Activated T-cell treated with anti-CD3 and anti-CD28 coated beads for 24 hours (primary cell): ENCODE measurements around the gene SFI1.
"Not testable (repeated sequence)": the region's sequence is repeated elsewhere in the genome, so short reads cannot be mapped to it uniquely, and the experiment has no call there.

Experiments used
- DNase-seq: peaks from one replicate; pipeline ENCODE4 v3.0.0-alpha.2; 2020; ENCODE audit warnings: low read depth

Gene SFI1

GRCh38 chr22:31491218-31491962 lies 4.9 kb upstream of the SFI1 start:
- DNase-seq: no peak

DNA sequence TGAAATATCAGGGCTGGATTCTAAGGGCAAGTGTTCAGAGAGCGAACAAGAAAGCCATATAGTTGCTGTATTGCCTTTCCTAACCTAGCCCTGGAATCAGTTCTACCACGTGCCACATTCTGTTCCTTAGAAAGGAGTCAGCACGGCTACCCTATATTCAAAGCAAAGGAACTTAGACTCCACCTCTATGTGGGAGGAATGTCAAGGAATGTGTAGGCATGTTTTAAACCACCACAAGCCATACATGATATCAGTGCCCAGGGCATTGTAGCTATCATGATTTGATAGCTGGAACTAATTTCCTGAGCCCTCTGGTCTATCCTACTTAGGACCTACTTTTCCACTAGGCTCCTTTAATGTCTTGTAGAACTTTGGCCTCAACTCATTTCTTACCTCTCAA lies 4.2 kb upstream of the SFI1 start:
- no peak for DNase-seq

DNA sequence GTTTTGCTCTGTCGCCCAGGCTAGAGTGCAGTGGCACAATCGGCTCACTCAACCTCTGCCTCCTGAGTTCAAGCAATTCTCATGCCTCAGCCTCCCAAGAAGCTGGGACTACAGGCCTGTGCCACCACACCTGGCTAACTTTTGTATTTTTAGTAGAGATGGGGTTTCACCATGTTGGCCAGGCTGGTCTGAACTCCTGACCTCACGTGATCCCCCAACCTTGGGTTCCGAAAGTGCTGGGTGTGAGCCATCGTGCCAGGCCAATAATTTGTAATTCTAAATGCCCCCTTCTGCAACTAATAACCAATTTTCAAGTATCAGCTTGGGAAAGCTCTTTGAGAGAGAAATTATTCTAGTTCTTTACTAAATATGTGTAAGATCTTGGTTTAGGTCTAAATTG lies 3.0 kb upstream of the SFI1 start:
- not testable (repeated sequence) for DNase-seq

GRCh38 chr22:31495343-31495742 lies 993 bp upstream of the SFI1 start:
- no peak for DNase-seq

DNA sequence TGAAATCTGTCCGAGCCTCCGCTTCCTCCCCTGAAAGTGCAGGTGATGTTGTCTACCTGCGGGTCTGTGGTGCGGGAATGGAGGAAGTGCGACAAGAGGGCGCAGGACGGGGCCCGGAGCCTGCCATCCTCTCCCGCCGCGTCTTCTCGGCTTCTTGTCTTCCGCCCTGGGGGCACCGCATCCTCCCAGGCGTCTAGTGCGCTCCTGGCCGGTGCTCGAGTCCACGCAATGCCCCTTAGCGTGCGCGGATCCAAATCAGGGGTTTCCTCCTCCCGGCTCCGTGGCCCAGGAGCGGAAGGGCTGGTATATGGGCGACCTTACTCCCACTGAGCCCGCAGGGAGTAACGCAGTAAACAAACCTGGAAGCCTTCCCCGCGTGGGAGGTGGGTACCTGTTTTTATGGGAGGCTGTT lies 405 bp downstream of the SFI1 start:
- peak; percentile 23 for DNase-seq

GRCh38 chr22:31497148-31497938 lies 1.0 kb downstream of the SFI1 start:
- DNase-seq: no peak

DNA sequence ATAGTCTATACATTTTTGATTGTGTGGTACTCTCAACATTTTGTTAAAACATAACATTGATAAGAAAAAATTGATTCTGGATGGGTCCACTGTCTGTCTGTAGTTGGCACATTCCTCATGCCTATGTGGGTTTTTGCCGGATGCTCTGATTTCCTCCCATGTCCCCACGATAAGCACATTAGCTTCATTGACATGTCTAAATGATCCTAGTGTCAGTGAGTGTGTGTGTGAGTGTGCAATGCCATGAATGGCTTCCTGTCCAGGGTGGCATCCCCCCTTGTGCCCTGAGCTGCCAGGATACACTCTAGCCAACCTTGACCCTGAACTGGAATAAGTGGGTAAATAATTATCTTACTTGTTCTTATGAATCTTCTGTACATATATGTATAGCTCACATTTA lies 5.4 kb downstream of the SFI1 start:
- DNase-seq: no peak

- no peak for DNase-seq
These were observed 7.1 kb downstream of the SFI1 start for GRCh38 chr22:31503211-31503964.

DNA sequence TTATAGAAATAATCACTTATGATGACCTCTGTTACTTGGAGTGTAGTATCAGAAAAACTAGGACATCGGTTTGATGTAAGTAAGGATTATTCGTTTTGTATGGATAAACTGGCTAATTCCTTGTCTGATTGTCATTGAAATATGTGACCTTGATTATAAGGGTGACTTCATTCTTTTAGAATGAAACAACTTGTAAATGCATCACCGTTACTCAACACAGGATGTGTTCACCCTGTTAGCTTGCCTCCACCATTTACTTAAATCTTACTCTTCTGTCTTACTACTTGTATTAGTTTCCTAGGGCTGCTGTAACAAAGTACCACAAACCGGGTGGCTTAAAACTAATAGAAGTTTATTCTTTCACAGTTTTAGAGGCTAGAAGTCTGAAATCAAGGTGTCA lies 7.9 kb downstream of the SFI1 start:
- no peak for DNase-seq

DNA sequence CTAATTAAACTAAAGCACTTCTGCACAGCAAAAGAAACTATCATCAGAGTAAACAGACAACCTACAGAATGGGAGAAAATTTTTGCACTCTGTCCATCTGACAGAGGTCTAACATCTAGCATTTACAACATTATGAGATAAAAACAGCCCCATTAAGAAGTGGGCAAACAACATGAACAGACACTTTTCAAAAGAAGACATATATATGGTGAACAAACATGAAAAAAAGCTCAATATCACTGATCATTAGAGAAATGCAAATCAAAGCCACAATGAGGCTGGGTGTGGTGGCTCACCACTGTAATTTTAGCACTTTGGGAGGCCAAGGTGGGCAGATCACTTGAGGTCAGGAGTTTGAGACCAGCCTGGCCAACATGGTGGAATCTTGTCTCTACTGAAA lies 11.2 kb downstream of the SFI1 start:
- DNase-seq: not testable (repeated sequence)

GRCh38 chr22:31508536-31508935 lies 12.2 kb downstream of the SFI1 start:
- DNase-seq: no peak

GRCh38 chr22:31509061-31509762 lies 12.9 kb downstream of the SFI1 start:
- no peak for DNase-seq

- DNase-seq: no peak
These were observed 23.7 kb downstream of the SFI1 start for GRCh38 chr22:31520051-31520450.

- DNase-seq: not testable (repeated sequence)
These were observed 27.8 kb downstream of the SFI1 start for GRCh38 chr22:31524132-31524531.

GRCh38 chr22:31526270-31526669 lies 29.9 kb downstream of the SFI1 start:
- peak; percentile 54 for DNase-seq

DNA sequence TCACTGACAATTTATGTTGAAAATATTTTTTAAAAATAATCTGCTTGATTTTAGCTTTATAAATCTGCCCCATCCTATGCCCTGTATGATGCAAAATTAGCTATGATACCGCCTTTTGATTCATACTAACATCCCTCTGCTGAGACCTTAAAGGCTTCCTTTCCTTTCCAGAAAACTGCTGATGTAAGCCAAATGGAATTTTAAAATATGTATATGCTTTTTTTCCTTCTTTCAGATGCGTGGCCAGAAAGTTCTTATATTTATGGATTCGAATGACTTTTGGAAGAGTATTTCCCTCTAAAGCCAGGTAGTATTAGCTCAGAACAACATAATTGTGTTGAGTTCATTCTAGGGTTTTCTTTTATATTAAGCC lies 34.5 kb downstream of the SFI1 start:
- no peak for DNase-seq

DNA sequence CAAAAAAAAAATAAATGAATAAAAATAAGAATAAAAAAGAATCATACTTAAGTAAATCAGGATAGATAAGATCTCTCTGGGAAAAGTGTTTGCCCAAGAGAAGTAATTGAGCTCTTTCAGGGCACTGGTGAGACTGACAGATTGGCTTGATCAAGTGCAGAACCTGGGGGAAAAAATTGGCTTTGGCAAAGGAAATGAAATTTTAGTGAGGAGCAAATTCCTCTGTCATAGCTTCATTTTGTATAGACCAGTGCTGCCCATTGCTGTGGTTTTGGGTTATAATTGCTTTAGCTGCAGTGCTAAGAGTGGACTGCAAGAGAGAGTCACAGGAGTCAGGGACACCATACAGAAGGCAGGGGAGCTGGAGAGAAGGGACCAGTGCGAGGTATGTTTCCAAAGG lies 35.7 kb downstream of the SFI1 start:
- no peak for DNase-seq

- no peak for DNase-seq
These were observed 37.0 kb downstream of the SFI1 start for GRCh38 chr22:31533374-31533773.

GRCh38 chr22:31537019-31537535 lies 40.7 kb downstream of the SFI1 start:
- DNase-seq: peak; percentile 28

DNA sequence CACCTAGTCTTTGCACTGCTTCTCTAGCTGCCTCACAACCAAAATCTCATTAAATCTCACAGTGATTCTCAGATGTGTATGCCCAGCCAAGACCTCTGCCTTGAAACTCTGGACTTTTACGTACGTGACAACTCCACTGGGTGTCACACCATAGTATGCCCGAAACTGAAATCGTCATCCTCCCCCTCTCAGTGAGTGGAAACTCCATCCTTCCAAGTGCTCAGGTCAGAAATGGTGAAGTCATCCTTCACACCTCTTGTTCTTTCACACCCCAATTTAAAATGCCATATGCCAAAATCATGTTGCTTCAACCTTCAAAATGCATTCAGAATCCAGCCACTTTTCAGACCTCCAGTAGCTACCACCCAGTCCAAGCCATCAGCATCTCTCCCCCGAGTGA lies 42.5 kb downstream of the SFI1 start:
- peak; percentile 15 for DNase-seq

DNA sequence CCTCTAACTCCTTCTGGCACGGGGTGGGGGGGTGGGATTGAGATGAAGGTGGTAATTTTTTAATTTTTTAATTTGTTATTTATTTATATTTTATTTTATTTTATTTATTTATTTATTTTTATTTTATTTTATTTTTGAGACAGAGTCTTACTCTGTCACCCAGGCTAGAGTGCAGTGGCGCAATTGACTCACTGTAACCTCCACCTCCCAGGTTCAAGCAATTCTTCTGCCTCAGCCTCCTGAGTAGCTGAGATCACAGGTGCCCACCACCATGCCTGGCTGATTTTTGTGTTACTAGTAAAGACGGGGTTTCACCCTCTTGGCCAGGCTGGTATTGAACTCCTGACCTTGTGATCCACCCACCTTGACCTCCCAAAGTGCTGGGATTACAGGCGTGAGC lies 43.8 kb downstream of the SFI1 start:
- DNase-seq: not testable (repeated sequence)

- no peak for DNase-seq
These were observed 44.6 kb downstream of the SFI1 start for GRCh38 chr22:31540966-31541365.
